Retinal pigment epithelial cell (primary cell): ENCODE results near the gene HAUS1.

Experiments
- DNase-seq: peaks from one replicate; pipeline ENCODE4 v3.0.0-alpha.2; 2010; ENCODE audit warnings: low read depth
- H3K4me3 ChIP-seq: 2 replicates; pipeline ENCODE4 v1.5.1; 2011; ENCODE audit warnings: mild to moderate bottlenecking, low read length, control low read depth, moderate library complexity
- CTCF ChIP-seq: conservative IDR thresholded peaks from 2 replicates; pipeline ENCODE4 v1.5.1; 2011; ENCODE audit warnings: low read depth, low read length, control low read depth, inconsistent platforms

HAUS1 gene

GRCh38 chr18:46071653-46072375, 32.4 kb upstream of the HAUS1 start, which contains the start of gene PSTPIP2:
Gene PSTPIP2 (minus strand): TSS chr18:46072260. CDS start chr18:46072188, 72 bp downstream.
- TF ChIP-seq CTCF = no peak
- DNase-seq = no peak

DNA sequence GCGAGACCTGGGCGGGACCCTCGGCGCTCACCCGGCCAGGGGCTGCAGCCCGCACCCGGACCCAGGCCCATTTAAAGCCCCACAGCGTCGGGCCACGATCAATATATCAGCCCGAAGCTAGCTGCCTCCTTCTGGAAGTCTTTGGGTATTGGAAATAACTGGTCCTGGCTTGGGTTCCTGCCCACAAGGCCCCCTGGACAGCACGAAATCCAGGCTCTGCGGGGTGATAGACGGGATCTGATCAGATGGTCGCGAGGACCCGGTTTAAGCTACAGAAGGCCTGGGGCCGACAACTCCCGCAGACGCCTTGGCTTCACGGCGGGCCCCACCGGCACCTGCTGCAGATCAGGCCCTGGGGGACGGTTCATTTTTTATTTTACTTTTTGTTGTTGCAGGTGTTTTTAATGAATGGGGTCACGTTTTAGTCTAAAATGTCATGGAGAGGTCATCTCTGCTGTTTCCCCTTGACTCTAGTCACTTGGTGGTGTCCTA, 31.8 kb upstream of the HAUS1 start:
- no peak for DNase-seq

More at GRCh38 chr18:46071653-46072375, 32.4 kb upstream of the HAUS1 start, which contains the start of gene PSTPIP2:
- peak within 1 kb of the TSS; percentile 61 for H3K4me3 ChIP-seq

GRCh38 chr18:46072959-46073358, 31.2 kb upstream of the HAUS1 start:
- H3K4me3 ChIP-seq = no peak overlapping the region
- TF ChIP-seq CTCF = no peak
- DNase-seq = no peak

More for the DNA sequence above, 31.8 kb upstream of the HAUS1 start:
- no peak for TF ChIP-seq CTCF
- peak overlapping the region; percentile 61 for H3K4me3 ChIP-seq

DNA sequence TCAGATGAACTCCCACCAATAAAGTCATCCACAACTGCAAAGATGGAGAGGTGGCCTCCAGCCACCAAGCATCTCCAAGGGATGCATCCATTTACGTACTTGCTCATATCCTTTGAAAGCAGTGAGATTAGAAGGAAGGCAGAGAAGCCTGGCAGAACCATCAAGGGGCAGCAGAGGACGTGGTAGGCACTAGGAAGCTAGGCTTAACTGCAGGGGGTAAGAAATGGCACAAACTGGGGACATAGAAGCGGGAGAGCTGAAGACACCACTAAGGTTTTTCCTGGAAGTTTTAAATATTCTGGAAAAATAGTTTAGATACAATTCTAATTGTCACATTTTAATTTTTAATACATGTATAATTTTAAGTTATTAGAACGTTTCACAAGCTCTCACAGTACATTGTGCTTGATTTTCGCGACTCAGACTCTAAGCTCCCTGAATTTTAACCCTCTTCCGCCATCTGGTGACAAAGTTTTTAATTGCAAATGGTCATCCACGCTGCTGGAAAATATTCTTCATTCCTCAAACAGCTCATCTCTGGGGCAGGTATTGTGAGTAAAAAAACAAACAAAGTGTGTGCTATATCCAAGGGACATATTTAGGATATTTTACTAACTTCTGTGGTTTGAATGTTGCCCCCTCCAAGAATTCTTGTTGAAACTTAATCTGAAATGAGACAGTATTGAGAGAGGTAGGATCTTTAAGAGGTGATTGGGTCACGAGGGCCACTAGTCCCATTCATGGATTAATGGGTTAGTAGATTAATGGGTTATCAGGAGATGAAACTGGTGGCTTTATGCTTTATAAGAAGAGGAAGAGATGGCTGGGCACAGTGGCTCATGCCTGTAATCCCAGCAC, 30.5 kb upstream of the HAUS1 start:
- DNase-seq = no peak
- peak; percentile 69 for TF ChIP-seq CTCF
- H3K4me3 ChIP-seq = no peak overlapping the region

DNA sequence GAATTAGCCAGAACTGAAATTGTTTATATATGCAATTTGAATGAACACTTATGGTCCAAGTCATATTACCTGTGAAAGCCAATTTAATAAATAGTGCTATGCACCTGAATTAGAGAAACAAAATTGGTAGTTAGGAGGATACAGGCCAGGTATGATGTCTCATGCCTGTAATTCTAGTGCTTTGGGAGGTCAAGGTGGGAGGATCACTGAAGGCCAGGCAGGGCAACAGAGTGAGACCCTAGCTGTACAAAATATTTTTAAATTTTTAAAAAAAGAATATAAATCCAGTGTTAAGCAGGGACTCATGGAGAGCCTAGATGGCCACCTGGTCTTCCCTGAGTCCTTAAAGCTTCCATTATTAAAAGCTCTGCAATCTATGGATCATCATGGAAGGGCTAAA, 24.8 kb upstream of the HAUS1 start:
- no peak for DNase-seq
- H3K4me3 ChIP-seq = no peak overlapping the region
- no peak for TF ChIP-seq CTCF

DNA sequence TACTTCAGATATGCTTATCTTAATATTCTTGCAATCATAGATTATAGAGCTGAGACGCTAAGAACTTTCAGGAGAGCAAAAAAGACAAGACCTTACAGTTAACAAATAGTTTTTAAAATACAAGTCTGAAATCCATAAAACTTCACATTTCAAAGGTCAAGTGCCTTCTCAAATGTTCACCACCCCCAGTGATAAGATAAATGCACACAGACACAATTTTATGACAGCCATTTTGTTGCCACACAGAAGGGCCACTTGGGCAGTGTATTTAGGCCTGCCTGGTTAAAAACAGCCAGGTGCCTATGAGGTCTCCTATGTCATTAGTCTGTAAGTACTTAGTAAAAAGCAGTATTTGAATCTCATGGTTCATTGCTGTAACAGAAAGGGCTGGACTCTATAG, 24.0 kb upstream of the HAUS1 start:
- no peak for TF ChIP-seq CTCF
- no peak overlapping the region for H3K4me3 ChIP-seq
- DNase-seq = no peak
